Smooth muscle cell (in vitro differentiated cells): ENCODE results near the gene ZCCHC14. TPM values are rescaled to one million over a fixed set of nuclear protein-coding genes. Genes with fewer than 3 reads are reported as not detected.
"Not testable (repeated sequence)": the region's sequence is repeated elsewhere in the genome, so short reads cannot be mapped to it uniquely, and the experiment has no call there.

ENCODE experiments used
- DNase-seq: peaks from one replicate; lab custom pipeline; 2025; ENCODE audit not compliant: unreplicated experiment; lab: John Stamatoyannopoulos, UW
- H2AFZ ChIP-seq: fragments of 200-600 bp; sonication (generic); 2 replicates; pipeline ENCODE4 v1.6.0; 2016; ENCODE audit warnings: antibody characterized with exemption, low read depth, mild to moderate bottlenecking
- H3F3A ChIP-seq: fragments of 200-600 bp; sonication (generic); 2 replicates; pipeline ENCODE4 v1.6.0; 2017; ENCODE audit warnings: antibody characterized with exemption, low read depth
- H3K27ac ChIP-seq: fragments of 200-600 bp; sonication (generic); 2 replicates; pipeline ENCODE4 v1.5.1; 2016; ENCODE audit warnings: low read depth, mild to moderate bottlenecking
- H3K27me3 ChIP-seq: fragments of 200-600 bp; sonication (generic); 2 replicates; pipeline ENCODE4 v1.6.1; 2016; ENCODE audit warnings: low read depth, mild to moderate bottlenecking
- H3K36me3 ChIP-seq: fragments of 200-600 bp; sonication (generic); 2 replicates; pipeline ENCODE4 v1.5.1; 2016; ENCODE audit warnings: low read depth
- H3K4me1 ChIP-seq: fragments of 200-600 bp; sonication (generic); 2 replicates; pipeline ENCODE4 v1.5.1; 2016; ENCODE audit warnings: low read depth
- H3K4me2 ChIP-seq: fragments of 200-600 bp; sonication (generic); 2 replicates; pipeline ENCODE4 v1.6.0; 2016; ENCODE audit warnings: mild to moderate bottlenecking
- H3K4me3 ChIP-seq: fragments of 200-600 bp; sonication (generic); 2 replicates; pipeline ENCODE4 v1.5.1; 2016; ENCODE audit warnings: mild to moderate bottlenecking
- H3K79me2 ChIP-seq: fragments of 200-600 bp; sonication (generic); 2 replicates; pipeline ENCODE4 v1.6.0; 2016; ENCODE audit warnings: low read depth, mild to moderate bottlenecking
- H3K9ac ChIP-seq: fragments of 200-600 bp; sonication (generic); 2 replicates; pipeline ENCODE4 v1.6.0; 2016; ENCODE audit warnings: low read depth
- H3K9me3 ChIP-seq: fragments of 200-600 bp; sonication (generic); replicated peaks from 2 replicates; pipeline ENCODE4 v1.5.1; 2016; ENCODE audit warnings: low read depth
- H4K20me1 ChIP-seq: fragments of 200-600 bp; sonication (generic); 2 replicates; pipeline ENCODE4 v1.6.0; 2016; ENCODE audit warnings: low read depth
- CTCF ChIP-seq: fragments of 200-600 bp; sonication (generic); IDR thresholded peaks from 2 replicates; pipeline ENCODE4 v1.5.1; 2017; ENCODE audit warnings: borderline replicate concordance, mild to moderate bottlenecking, antibody characterized with exemption; ENCODE audit not compliant: insufficient read depth, poor library complexity, severe bottlenecking
- WGBS: methylation state at CpG from one replicate; pipeline ENCODE4 v1.1.7; 2016; ENCODE audit warnings: low lambda C conversion rate; 5-methylcytosine and 5-hydroxymethylcytosine counted together
- polyA plus RNA-seq: library from polyadenylated mRNA; unstranded; fragments of >200 nt; fragmentation: Nextera tagmentation; extraction: Ambion mirVana; gene quantifications from 2 replicates; pipeline ENCODE4 v1.2.1, GENCODE V29; 2016
- total RNA-seq: library from RNA; depleted of rRNA; stranded (reverse); fragments of >200 nt; gene quantifications from 2 replicates; pipeline ENCODE4 v1.2.3, GENCODE V29; 2014

ZCCHC14 gene
- total and polyA plus RNA-seq, 2 experiments from 2014 or later = 4.6 to 8.5 TPM

GRCh38 chr16:87365021-87365713 is 127.7 kb downstream of the ZCCHC14 start:
- H4K20me1 ChIP-seq = peaks cover 97% of the 10 kb centered on the region
- no peak overlapping the region for H3K4me2 ChIP-seq
- no peak overlapping the region for H3K9ac ChIP-seq
- 97% methylated on average over 13 of the region's 13 CpGs for WGBS
- H3K4me3 ChIP-seq = no peak overlapping the region
- no peaks in the 10 kb centered on the region for H3K27me3 ChIP-seq
- no peak overlapping the region for H3K27ac ChIP-seq
- H3K36me3 ChIP-seq = no peaks in the 10 kb centered on the region
- H2AFZ ChIP-seq = no peak overlapping the region
- DNase-seq = no peak
- H3K4me1 ChIP-seq = no peaks in the 10 kb centered on the region
- H3K9me3 ChIP-seq = no peaks in the 10 kb centered on the region
- H3F3A ChIP-seq = no peaks in the 10 kb centered on the region
- peaks cover 27% of the 10 kb centered on the region for H3K79me2 ChIP-seq
- TF ChIP-seq CTCF = no peak

- H4K20me1 ChIP-seq = peaks cover 87% of the 10 kb centered on the region
- H3K36me3 ChIP-seq = no peaks in the 10 kb centered on the region
- no peaks in the 10 kb centered on the region for H3K4me1 ChIP-seq
- H3K4me3 ChIP-seq = no peak overlapping the region
- H3K4me2 ChIP-seq = no peak overlapping the region
- peaks cover 15% of the 10 kb centered on the region for H3K79me2 ChIP-seq
- no peak overlapping the region for H3K27ac ChIP-seq
- WGBS = 80% methylated on average over 17 of the region's 17 CpGs
- no peak for TF ChIP-seq CTCF
- H3K9ac ChIP-seq = no peak overlapping the region
- no peaks in the 10 kb centered on the region for H3F3A ChIP-seq
- no peak for DNase-seq
- H2AFZ ChIP-seq = no peak overlapping the region
- no peaks in the 10 kb centered on the region for H3K9me3 ChIP-seq
- H3K27me3 ChIP-seq = no peaks in the 10 kb centered on the region
Observed at GRCh38 chr16:87363771-87364455, 128.9 kb downstream of the ZCCHC14 start.

- H3F3A ChIP-seq, H3K27me3 ChIP-seq, H3K4me3 ChIP-seq, H3K4me2 ChIP-seq, H3K27ac ChIP-seq, H3K79me2 ChIP-seq, H3K36me3 ChIP-seq, DNase-seq, H3K4me1 ChIP-seq, H2AFZ ChIP-seq, H3K9me3 ChIP-seq, H3K9ac ChIP-seq: not testable (repeated sequence)
- peaks cover 78% of the 10 kb centered on the region for H4K20me1 ChIP-seq
- WGBS = 96% methylated on average over 13 of the region's 13 CpGs
Observed at GRCh38 chr16:87362828-87363559, 129.8 kb downstream of the ZCCHC14 start.

GRCh38 chr16:87361916-87362619 is 130.8 kb downstream of the ZCCHC14 start:
- no peaks in the 10 kb centered on the region for H3K4me1 ChIP-seq
- no peaks in the 10 kb centered on the region for H3K27me3 ChIP-seq
- no peak overlapping the region for H3K9ac ChIP-seq
- TF ChIP-seq CTCF = no peak
- no peak overlapping the region for H3K27ac ChIP-seq
- no peak for DNase-seq
- no peaks in the 10 kb centered on the region for H3K36me3 ChIP-seq
- no peaks in the 10 kb centered on the region for H3F3A ChIP-seq
- H3K9me3 ChIP-seq = no peaks in the 10 kb centered on the region
- peaks cover 2% of the 10 kb centered on the region for H3K79me2 ChIP-seq
- H2AFZ ChIP-seq = no peak overlapping the region
- WGBS = 82% methylated on average over 8 of the region's 8 CpGs
- no peak overlapping the region for H3K4me2 ChIP-seq
- H4K20me1 ChIP-seq = peaks cover 69% of the 10 kb centered on the region
- no peak overlapping the region for H3K4me3 ChIP-seq
